ENCODE data around the gene COMMD6.

- TF ChIP-seq POLR2A (IDR thresholded peaks at IDR 0.05; ENCODE audit: low read depth, low read length) = no peak
- TF ChIP-seq CTCF (conservative IDR thresholded peaks at IDR 0.05; ENCODE audit: low read depth, low read length) = no peak
- TF ChIP-seq FOS (IDR thresholded peaks at IDR 0.05; ENCODE audit: low read depth, low read length) = no peak
- TF ChIP-seq CEBPB (IDR thresholded peaks at IDR 0.05; ENCODE audit: low read depth, low read length) = no peak
- TF ChIP-seq CHD1 (IDR thresholded peaks at IDR 0.05; ENCODE audit: low read depth, low read length) = no peak
- TF ChIP-seq RAD21 (IDR thresholded peaks at IDR 0.05; ENCODE audit: low read length) = no peak
- no peak for TF ChIP-seq NFE2L2 (IDR thresholded peaks at IDR 0.05; ENCODE audit: low read depth, low read length)
- TF ChIP-seq MAZ (IDR thresholded peaks at IDR 0.05; ENCODE audit: borderline replicate concordance, low read depth, low read length) = no peak
- TF ChIP-seq USF2 (IDR thresholded peaks at IDR 0.05; ENCODE audit: low read depth, low read length) = no peak
- TF ChIP-seq MAFK (IDR thresholded peaks at IDR 0.05; ENCODE audit: low read depth, low read length) = no peak
- TF ChIP-seq RFX5 (IDR thresholded peaks at IDR 0.05; ENCODE audit: low read depth, low read length) = no peak
These were observed 3.6 kb upstream of the COMMD6 start for GRCh38 chr13:75541287-75541686.

All from IMR-90 (cell line).